Skin of body (tissue), 2 donors: Measurements from ENCODE around the gene MINDY4B. TPM values are rescaled to one million over a fixed set of nuclear protein-coding genes. Genes with fewer than 3 reads are reported as not detected.

ENCODE experiments used
- DNase-seq: peaks from one replicate; lab custom pipeline; 2025; lab: John Stamatoyannopoulos, UW
- total RNA-seq: library from RNA; depleted of rRNA; stranded (reverse); fragments of >200 nt; gene quantifications from one replicate; pipeline ENCODE4 v1.2.3, GENCODE V29; 2014

MINDY4B gene
- total RNA-seq: not detected

- no peak for DNase-seq
Measured at GRCh38 chr3:150905339-150905738, at the start of gene MINDY4B. TSS of gene MINDY4B (minus strand) at chr3:150905439. CDS start at chr3:150905439, 0 bp downstream.

DNA sequence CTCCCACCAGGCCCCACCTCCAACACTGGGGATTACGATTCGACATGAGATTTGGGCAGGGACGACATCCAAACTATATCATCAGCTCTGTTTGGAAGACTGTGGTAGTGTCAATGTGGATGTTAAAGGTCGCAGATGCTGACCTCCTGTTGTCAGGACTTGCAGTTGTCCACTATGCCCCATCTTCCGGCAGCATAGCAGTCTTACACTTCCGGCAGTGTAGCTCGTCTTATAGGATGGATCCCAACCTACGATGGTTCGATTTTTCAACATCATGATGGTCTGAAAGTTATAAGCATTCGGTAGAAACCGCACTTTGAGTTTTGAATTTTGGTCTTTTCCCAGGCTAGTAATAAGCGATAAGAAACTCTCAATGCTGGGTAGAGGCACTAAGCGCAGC lies 46.7 kb upstream of the MINDY4B start:
- no peak for DNase-seq

DNA sequence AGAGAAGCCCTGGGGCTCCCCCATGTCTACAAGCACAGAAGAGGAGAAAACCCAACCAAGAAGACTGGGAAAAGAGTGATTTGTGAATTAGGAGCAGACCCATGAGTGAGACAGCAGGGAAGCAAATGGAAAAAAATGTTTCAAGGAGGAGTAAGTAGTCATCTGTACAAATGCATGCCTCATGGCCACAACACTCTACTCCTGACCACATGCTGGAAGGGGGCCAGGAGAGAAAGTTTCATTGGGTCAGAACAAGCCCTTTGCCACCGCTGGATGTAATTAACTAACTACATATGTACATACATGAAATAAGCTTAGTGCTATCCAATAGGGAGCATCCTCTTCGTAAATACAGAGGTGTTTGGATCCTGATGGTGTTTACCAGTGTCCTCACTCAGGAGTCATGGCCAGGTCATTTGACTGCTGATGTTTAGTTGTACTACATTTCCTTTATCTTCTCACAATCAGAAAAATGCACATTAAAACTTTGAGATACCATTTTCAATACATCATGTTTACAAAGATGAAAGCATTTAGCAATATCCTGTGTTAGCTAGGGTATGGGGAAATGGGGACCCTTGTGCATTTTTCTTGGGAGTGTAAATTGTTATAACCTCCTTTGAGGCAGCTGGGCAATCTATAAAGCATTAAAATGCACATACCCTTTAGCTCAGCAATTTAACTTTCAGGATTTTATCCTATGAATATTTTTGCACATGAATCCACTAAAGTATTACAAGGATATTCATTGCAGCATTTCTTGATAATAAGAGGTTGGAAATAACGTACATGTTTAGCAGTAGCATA lies 40.2 kb upstream of the MINDY4B start:
- DNase-seq: no peak

DNA sequence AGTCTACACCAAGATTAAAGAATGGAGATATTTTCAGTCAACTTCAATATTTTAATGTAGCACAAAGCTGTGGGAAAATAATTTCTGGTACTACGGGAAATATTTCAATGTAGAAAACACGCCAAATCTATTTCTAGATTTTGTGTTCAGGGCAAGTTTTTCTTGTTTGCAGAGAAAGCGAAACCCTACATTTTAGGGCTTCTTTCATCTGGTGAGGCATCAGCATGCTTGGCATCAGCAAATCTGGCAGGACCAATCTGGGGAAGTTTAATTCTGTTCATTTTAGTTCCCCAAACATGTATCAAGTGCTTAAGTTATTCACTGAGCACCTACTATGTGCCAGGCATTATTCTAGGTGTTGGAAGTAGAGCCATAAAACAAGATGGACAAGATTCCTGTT lies 37.0 kb upstream of the MINDY4B start:
- no peak for DNase-seq

GRCh38 chr3:150936693-150937092 lies 31.5 kb upstream of the MINDY4B start:
- DNase-seq: no peak

- no peak for DNase-seq
Measured at GRCh38 chr3:150933473-150933995, 28.3 kb upstream of the MINDY4B start.

DNA sequence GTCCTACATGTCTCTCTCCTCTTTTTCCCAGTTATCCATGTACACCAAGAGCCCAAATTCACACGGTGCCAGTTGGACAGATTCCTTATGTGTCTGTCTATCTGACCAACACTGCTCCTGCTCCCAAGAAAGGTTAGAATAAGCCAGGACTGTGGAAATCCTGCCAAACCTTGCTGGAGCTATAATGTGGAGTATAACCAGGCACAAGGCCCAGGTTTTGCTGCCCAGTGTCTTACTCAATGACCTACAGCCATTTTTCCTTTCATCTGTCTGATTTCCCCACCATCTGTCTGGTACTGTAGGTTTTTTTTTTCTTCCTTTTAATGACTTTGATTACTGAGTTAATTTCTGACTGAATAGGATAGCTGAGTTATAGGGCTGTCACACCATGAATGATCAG lies 26.5 kb upstream of the MINDY4B start:
- DNase-seq: no peak

- DNase-seq: no peak
Measured at GRCh38 chr3:150930839-150931238, 25.6 kb upstream of the MINDY4B start.

- no peak for DNase-seq
Measured at GRCh38 chr3:150928234-150928633, 23.0 kb upstream of the MINDY4B start.

- no peak for DNase-seq
Measured at GRCh38 chr3:150926328-150926727, 21.1 kb upstream of the MINDY4B start.

DNA sequence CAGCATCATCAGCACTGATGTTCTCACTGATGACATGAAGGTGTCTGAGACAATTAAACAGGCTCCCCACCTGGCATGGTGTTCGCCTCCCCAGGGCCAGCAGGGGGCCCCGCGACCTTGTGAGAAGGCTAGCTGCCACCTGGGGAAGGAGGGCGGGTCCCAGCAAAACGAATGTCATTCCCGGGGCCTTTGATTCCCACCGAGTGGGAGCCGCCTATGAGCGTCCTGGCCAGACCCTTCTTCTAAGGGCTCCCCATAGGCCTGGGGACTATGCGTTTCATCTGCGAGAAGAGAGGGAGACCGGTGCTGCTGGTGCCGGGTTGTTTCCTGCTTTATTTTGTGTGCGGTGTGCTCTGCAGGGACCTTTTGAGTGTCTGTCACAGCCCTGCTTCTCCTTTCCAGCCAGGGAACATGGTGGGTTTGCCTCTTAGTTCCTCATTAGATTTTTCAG lies 20.5 kb upstream of the MINDY4B start:
- no peak for DNase-seq

- DNase-seq: no peak
Measured at GRCh38 chr3:150922611-150923010, 17.4 kb upstream of the MINDY4B start.

GRCh38 chr3:150921209-150921608 lies 16.0 kb upstream of the MINDY4B start:
- no peak for DNase-seq

DNA sequence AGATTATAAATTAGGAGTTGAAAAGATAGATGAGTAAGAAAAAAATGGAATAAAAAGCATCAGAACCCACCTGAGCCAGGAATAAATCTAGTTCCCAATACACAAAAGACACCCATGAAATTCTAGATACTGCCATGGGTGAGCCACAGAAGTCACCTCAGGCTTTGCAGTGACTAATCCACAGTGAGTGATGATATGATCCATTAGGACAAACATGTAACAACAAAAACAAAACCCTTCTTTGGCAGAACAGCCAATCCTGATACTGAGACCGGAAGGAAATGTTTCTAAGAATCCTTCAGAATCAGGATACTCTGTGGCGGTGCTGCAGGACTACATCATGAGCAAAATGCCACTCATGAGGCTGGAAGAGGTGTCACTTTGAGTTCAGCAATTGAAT lies 15.0 kb upstream of the MINDY4B start:
- DNase-seq: no peak

- no peak for DNase-seq
Measured at GRCh38 chr3:150917951-150918350, 12.7 kb upstream of the MINDY4B start.

DNA sequence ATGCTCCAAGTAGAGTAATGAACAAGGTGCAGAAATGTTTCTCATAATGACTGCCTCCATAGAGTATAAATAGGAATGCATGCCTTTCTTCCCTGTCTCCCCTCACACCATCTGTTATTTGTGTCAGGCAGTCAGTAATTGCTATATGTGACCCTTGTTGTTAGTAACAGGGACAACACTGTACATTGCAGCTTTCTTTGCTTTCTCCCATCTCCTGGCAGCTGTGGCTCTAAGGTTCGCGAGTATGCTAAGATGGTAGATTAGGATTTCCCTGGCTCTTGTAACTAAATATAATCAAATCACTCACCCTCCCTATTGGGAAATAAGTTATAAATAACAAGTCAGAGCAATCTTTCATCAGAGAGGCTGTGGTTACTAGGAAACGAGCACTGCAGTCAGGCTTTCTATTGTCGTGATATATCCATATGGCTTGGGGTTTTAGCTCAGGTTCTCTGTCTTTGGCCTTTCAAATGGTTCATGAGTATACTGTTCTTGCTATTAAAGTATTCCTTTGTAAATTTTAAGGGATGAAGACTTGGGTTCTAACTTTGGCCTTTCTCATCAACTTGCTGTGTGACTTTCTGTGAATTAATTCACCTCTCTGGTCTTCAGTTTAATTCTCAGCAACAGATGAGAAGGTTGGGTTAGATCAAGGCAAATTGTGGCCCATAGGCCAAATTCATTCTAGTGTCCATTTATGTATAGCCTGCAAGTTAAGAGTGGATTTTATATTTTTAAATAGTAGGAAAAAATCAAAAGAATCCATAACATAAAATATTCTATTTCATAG lies 8.1 kb upstream of the MINDY4B start:
- peak; percentile 69 for DNase-seq

DNA sequence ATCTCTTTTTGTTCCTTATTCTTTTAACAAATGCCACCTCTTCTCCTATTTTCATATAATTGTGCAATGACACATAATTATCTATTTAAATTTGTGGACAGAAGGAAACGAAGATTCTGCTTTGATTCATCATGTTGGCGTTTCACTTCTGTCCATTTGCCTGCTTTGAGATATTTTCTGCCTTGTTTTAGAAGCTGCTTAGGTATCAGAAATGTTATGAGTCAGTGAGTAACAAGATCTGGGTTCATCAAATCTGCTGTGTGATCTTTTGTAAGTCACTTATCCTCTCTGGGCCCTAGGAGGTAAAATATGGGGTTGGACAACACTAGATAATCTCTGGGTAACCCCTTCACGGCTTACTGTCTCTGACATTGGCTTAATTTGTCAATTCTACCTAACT lies 7.3 kb upstream of the MINDY4B start:
- DNase-seq: no peak

GRCh38 chr3:150911771-150912170 lies 6.5 kb upstream of the MINDY4B start:
- no peak for DNase-seq

- DNase-seq: no peak
Measured at GRCh38 chr3:150906461-150906860, 1.2 kb upstream of the MINDY4B start.

DNA sequence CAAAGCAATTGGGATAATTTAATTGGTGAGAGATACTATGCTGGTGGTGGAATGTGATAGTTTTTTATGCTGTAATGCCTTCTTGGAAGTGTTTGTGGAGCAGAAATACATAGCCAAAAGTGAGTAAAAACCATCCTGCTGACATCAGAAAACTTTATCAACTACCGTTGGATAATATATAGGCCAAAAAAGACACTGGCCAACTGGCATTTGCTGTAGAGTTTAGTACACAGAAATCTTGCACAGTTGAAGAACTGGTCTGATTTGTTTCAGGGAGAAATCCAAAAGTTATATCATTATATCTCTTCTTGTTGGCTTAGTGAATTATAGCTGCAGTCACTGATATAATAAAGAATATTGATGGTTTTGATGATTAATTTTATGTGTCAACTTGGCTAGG lies 507 bp upstream of the MINDY4B start:
- no peak for DNase-seq

- no peak for DNase-seq
Measured at GRCh38 chr3:150902988-150903387, 2.3 kb downstream of the MINDY4B start.

DNA sequence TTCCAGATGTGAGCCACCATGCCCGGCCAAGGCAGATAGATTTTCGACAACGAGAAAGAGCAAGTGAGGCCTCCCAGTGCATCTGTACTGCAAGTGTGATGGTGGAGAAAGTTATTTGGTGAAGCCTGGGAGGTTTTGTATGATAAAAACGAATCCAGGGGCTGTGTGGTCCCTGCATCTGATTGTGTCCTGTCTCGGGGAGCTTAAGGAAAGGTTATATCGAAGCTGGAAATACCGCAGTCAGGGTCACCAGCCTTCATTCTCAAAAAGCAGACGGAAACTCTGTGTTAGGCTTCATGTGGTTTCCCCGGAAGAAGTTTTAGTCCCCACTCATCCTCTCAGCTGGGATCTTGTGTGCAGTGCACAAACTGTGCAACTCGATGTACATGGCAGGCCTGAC lies 3.4 kb downstream of the MINDY4B start:
- no peak for DNase-seq
